Stimulated activated memory B cell treated with anti-CD40 and anti-IgM and Interleukin-4, amounts not matched to agents 10 μg/mL and 1 μg/mL and 100 μg/mL, for 72 hours (primary cell): ENCODE data around the gene MICAL2.

Experiments
- ATAC-seq: fragments of 150-1000 bp; cut with Tn5 transposase; 2 replicates; pipeline ENCODE4 v1.10.0; 2021
- H3K27ac Mint-ChIP-seq: one replicate; pipeline ENCODE4 v1.8.0; 2022; ENCODE audit warnings: mild to moderate bottlenecking, mixed read lengths
- H3K27me3 Mint-ChIP-seq: one replicate; pipeline ENCODE4 v1.8.0; 2022; ENCODE audit warnings: mixed read lengths
- H3K36me3 Mint-ChIP-seq: one replicate; pipeline ENCODE4 v1.8.0; 2022; ENCODE audit warnings: mixed read lengths
- H3K4me1 Mint-ChIP-seq: one replicate; pipeline ENCODE4 v1.8.0; 2022; ENCODE audit warnings: mixed read lengths
- H3K4me3 Mint-ChIP-seq: one replicate; pipeline ENCODE4 v1.8.0; 2022; ENCODE audit warnings: mild to moderate bottlenecking, moderate library complexity, mixed read lengths
- H3K9me3 Mint-ChIP-seq: one replicate; pipeline ENCODE4 v1.8.0; 2022; ENCODE audit warnings: mixed read lengths

MICAL2 gene

DNA sequence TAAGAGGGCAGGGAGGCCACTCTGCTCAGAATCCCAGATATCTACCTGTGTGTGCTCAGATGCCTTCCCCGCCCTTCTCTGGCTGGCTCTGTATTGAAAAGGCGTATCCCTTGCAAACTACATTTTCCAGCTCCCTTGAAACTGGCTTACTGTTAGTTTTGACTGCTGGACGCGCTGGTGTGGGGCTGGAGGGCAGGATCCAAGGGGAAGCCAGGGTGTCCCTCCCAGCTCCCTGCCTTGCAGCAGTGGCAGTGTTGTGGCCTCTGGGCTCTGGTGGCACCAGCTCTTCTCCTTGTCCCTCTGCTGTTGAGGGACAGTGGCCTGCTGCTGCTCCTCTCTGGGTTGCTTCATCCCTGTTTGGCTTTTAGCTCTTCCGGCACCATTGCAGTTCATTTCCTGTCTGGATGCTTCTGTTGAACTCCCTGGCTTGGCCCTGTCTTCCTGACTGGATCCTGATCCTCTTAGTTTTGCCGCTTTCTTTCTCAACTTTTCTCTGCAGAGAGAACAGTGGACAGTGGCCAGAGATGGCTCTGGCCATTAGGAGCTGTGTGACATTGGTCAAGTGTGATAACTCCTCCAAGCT, 159.9 kb downstream of the MICAL2 start:
- Mint-ChIP-seq H3K4me1 (no peaks in the 10 kb centered on the region), H3K27me3 (peaks cover 8% of the 10 kb centered on the region), H3K9me3 (no peaks in the 10 kb centered on the region), H3K36me3 (no peaks in the 10 kb centered on the region), H3K4me3 (no peak overlapping the region), H3K27ac (no peak overlapping the region)
- no peak for ATAC-seq

DNA sequence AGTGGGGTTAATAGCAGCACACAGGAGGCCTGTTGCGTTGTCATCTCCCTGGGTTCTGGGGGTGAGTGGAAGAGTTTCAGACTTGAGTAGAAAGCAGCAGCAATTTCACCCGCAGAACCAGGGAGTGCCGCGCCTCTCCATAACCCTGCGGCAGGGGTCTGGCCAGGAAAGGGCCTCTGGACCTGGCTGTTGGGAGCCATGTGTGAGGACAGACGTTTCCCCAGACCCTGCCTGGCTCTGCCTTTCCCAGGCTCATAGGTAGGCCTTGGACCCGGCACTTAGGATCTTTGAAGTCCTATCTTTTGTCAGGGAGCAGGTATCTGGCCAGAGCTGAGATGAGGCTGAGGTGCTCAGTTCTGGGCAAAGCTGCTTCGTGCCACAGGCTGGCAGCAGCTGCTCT, 160.4 kb downstream of the MICAL2 start:
- Mint-ChIP-seq H3K27ac (no peak overlapping the region), H3K4me1 (no peaks in the 10 kb centered on the region), H3K9me3 (no peaks in the 10 kb centered on the region), H3K36me3 (no peaks in the 10 kb centered on the region), H3K27me3 (peaks cover 8% of the 10 kb centered on the region), H3K4me3 (no peak overlapping the region)
- no peak for ATAC-seq

DNA sequence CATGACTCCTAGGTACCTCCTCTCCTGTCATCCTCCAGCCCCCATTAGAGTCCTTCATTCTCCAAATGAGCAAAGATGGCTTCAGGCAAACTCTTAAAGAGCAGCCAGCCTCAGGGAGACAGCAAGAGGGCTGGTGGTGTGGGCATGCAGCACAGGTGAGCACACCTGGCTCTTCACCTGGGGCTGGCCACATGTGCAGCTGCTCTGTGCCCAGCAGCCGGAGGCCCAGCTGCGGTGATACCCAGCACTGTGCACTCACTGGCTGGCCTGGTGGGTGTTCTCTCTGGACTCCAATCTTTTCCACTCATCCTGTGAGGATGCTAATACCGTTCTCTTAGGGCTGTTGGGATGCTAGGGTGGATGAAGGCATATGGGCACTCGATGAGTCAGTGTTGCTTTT, 160.9 kb downstream of the MICAL2 start:
- Mint-ChIP-seq H3K27me3 (peaks cover 8% of the 10 kb centered on the region), H3K4me1 (no peaks in the 10 kb centered on the region), H3K27ac (no peak overlapping the region), H3K36me3 (no peaks in the 10 kb centered on the region), H3K4me3 (no peak overlapping the region), H3K9me3 (no peaks in the 10 kb centered on the region)
- ATAC-seq: no peak

DNA sequence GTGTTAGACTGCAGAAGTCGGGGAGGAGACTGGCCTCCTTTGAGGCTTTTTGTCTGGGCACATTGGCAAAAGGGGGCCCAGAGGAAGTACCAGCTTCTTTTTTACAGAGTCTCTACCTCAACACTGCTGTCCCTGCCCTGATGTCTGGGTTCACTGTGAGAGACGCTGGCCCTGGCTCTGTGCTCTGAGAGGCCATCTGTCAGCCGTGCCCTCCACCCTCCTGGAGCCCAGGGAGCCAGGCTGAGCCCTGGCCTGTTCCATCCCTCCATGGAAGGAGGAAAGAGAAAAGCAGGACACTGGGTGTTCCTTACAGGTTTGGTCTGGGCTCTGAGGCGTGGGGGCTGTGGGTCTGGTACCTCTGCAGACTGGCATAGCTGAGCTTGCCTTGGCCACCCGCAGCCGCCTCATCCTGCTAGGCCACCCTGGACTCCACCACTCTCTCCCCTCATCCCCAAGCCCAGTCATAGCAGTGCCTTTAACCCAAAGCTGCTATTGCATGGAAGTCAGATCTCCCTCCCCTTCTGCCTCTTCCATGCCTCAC, 161.5 kb downstream of the MICAL2 start:
- peaks cover 8% of the 10 kb centered on the region for H3K27me3 Mint-ChIP-seq
- no peak for ATAC-seq
- H3K9me3 Mint-ChIP-seq: no peaks in the 10 kb centered on the region
- H3K4me1 Mint-ChIP-seq: no peaks in the 10 kb centered on the region
- no peak overlapping the region for H3K4me3 Mint-ChIP-seq
- no peak overlapping the region for H3K27ac Mint-ChIP-seq
- no peaks in the 10 kb centered on the region for H3K36me3 Mint-ChIP-seq

DNA sequence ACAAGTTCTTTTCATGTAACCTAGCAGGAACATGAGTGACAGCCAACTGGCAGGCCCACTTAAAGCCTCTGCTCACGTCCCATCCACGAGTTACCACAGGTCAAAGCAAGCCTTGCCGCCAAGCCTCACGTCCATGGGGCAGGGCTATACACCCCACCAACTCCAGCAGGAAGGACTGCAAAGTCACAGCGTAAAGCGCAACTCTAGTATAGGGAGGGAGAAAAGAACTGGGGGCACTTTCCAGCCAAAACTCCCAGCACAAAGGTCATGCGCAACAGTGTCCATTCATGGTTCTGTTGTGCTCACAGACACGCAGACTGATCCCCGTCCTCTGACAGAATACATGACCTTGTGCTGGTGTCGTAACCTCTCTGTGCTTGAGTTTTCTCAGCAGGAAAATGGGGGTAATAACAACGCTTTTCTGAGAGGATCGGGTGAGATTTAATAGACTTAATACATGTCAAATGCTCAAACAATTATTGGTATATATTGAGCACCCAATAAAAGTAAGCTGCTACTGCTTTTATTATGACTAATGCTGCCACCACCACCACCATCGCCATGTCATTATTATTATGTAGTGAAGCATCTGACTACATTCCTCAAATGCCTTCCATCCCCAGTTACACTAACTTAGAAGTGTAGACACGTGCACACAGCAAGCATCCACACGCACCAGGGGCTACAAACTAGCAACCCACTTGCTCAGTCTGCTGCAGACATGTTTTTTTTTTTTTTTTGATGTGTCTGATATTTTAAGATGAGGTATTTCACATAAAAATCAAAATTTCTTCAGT, 162.6 kb downstream of the MICAL2 start:
- Mint-ChIP-seq H3K36me3 (no peaks in the 10 kb centered on the region), H3K27ac (no peak overlapping the region), H3K4me3 (no peak overlapping the region), H3K4me1 (no peaks in the 10 kb centered on the region), H3K9me3 (no peaks in the 10 kb centered on the region), H3K27me3 (no peaks in the 10 kb centered on the region)
- ATAC-seq: no peak

DNA sequence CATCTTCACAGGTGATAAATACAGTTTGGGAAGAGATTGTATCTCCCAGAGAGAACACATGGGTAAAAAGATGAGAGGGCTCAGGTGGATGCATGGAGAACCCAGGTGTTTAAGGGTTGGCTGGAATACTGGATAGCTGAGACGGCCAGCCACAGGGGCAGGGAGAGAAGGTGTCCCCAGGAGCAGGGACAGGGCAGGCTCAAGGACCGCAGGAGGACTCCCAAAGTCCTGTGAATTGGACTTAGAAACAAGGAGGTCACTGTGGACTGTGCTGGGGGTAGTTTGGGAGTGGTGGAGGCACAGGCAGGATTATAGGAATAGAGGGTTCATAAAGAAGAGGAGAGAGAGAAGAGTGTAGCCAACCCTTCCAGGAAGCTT, 163.2 kb downstream of the MICAL2 start:
- Mint-ChIP-seq H3K27ac (no peak overlapping the region), H3K36me3 (no peaks in the 10 kb centered on the region), H3K9me3 (no peaks in the 10 kb centered on the region), H3K4me3 (no peak overlapping the region), H3K27me3 (no peaks in the 10 kb centered on the region), H3K4me1 (no peaks in the 10 kb centered on the region)
- ATAC-seq: no peak

DNA sequence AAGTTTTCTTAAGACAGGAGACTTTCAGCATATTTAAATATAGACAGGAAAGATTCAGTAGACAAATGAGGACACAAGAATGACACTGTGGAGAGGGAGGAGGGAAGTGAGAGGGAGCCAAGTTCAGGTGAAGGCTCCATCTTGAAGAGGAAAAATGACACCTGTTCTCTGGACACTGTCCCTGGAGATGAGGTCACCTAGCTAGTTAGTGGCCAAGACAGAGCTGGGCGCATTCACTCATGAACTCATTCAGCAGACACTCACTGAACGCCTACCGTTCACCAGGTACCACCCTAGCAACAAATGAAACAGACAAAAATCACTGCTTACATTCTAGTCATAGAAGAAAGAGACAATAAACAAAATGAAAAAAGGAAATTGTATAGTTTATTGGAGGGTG, 163.7 kb downstream of the MICAL2 start:
- Mint-ChIP-seq H3K9me3 (no peaks in the 10 kb centered on the region), H3K4me3 (no peak overlapping the region), H3K27ac (no peak overlapping the region), H3K36me3 (no peaks in the 10 kb centered on the region), H3K4me1 (no peaks in the 10 kb centered on the region), H3K27me3 (no peaks in the 10 kb centered on the region)
- no peak for ATAC-seq

DNA sequence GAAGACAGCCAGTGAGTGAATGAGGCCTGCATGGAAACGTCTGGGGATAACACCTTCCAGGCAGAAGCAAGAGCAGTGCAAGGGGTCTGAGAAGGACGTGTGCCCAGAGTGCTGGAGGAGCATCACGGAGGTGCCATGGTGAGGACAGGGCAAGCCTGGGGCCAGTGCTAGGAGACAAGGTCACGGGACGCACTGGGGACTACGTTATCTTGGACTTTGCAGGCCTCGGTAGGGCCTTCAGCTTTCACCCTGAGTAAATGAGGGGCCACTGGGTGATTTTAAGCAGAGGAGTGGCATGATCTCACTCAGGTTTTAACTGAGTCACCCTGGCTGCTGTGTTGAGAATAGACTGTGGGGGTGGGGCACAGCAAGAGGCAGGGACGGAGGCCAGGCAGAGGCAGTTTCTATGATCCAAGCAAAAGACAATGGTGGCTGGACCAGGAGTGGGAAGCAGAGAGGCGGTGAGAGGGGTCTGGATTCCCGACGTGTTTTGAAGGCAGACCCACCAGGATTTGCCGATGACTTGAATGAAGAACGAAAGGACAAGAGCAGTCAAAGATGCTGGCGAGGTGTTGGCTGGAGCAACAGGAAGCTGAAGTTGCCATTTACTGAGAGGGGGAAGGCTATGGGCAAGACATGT, 164.3 kb downstream of the MICAL2 start:
- Mint-ChIP-seq H3K9me3 (no peaks in the 10 kb centered on the region), H3K27me3 (no peaks in the 10 kb centered on the region), H3K4me1 (no peaks in the 10 kb centered on the region), H3K4me3 (no peak overlapping the region), H3K27ac (no peak overlapping the region), H3K36me3 (no peaks in the 10 kb centered on the region)
- no peak for ATAC-seq

DNA sequence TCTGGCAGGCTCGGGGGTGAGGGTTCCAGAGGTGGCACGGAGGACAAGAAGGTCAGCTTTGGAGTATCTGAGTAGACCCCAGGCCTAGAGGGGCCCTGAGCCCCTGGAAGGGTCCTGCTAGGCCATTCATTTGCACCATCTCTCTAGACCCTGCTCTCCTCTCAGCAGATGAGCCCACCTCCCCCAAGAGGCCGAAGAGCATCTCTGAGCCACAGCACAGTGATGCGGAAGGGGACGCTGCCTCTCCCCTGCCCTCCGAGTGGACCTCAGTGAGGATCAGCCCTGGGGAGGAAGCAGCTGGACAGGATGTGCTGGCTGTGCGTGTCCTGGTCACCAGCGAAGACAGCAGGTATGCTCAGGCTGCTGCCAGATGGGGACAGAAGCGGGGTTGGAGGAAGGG, 165.4 kb downstream of the MICAL2 start:
- Mint-ChIP-seq H3K9me3 (no peaks in the 10 kb centered on the region), H3K27me3 (no peaks in the 10 kb centered on the region), H3K4me1 (no peaks in the 10 kb centered on the region), H3K27ac (no peak overlapping the region), H3K36me3 (no peaks in the 10 kb centered on the region), H3K4me3 (no peak overlapping the region)
- ATAC-seq: no peak

DNA sequence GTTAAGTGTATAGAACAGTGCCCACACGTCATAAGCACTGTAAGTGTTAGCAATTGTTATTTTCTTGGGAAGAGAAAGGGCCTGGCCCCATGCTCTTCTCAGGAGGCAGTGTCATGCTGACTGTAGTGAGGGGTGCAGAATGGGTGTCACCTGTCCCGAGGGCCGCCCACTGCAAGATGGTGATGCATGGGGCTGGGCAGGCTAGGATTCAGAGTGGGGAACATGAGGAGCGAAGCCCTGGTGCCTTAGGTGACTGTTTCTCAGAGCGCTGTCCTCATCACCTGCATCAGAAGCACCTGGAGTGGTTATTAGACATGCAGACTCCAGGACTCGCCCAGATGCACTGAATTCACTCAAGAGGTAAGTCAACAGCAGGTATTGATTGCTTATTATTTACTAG, 166.0 kb downstream of the MICAL2 start:
- no peaks in the 10 kb centered on the region for H3K9me3 Mint-ChIP-seq
- H3K36me3 Mint-ChIP-seq: no peaks in the 10 kb centered on the region
- H3K4me1 Mint-ChIP-seq: no peaks in the 10 kb centered on the region
- H3K4me3 Mint-ChIP-seq: no peak overlapping the region
- no peak overlapping the region for H3K27ac Mint-ChIP-seq
- ATAC-seq: no peak
- no peaks in the 10 kb centered on the region for H3K27me3 Mint-ChIP-seq

DNA sequence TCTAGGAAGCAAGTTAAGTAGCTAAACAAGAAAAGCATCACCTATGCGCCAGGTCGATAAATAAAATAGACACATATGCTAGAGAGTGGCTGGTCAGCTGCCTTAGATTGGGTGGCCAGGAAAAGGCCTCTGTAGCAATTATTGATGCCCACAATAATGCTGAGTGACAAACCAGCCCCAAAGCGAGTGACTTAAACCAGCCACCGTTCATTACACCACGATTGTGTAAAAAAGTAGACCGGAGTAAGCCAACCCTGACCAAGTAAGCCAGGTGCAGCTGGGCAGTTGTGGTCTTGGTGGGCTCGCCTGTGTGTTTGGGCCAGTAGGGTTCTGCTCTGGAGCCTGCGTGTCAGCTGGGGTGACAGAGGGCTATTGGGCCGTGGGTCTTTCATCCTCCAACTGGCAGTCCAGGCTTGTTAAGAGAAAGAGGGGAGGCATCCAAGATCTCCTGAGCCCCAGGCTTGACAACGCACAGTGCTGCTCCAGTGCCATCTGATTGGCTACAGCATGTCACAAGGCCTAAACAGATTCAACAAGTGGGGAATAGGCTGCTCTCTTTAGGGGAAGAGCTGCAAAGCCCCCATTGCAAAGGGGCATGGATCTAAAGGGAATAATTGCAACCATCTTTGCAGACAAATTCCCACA, 166.6 kb downstream of the MICAL2 start:
- H3K9me3 Mint-ChIP-seq: no peaks in the 10 kb centered on the region
- H3K36me3 Mint-ChIP-seq: no peaks in the 10 kb centered on the region
- H3K4me1 Mint-ChIP-seq: no peaks in the 10 kb centered on the region
- H3K4me3 Mint-ChIP-seq: no peak overlapping the region
- H3K27ac Mint-ChIP-seq: no peak overlapping the region
- no peak for ATAC-seq
- no peaks in the 10 kb centered on the region for H3K27me3 Mint-ChIP-seq

DNA sequence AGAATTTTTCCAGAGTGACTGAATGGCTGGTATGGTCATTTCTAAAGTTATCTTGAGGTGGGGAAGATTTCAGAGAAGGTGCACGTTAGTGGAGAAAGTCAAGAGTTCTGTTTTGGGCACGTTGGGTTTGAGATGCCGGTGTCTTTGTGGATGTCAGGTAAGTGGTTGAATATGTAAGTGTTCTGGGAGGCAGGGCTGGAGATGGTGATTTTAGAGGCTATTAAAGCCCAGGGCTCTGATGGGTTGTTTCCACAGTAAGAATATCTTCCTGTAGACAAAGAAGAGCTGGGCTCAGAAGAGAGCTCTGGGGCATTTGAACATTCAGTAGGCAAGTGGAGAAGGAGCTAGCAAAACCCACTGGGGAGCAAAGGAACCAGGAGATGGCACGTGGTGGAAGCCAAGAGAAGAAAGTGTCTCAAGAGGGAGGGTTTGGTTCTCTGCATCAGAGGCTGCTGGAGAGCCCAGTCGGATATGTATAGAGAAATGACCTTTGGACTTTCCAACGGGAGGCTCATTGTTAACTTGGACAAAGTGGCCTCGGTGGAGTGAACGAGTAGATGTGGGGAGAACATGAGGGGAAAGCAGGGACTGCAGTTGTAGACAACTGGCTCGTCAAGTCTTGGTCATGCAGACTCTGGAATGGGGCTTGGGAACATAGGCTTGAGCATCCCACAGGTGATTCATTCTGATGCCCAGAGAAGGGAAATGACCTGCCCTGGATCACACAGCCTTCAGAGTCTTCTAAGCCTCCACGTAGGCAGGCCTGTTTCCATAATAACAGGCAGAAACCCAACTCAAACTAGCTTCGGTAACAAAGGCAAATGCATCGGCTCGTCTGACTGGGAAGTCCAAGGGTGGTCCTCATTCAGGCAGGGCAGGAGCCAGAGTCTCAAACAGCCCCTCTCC, 168.6 kb downstream of the MICAL2 start:
- ATAC-seq: no peak
- Mint-ChIP-seq H3K4me3 (no peak overlapping the region), H3K27me3 (no peaks in the 10 kb centered on the region), H3K36me3 (no peaks in the 10 kb centered on the region), H3K4me1 (no peaks in the 10 kb centered on the region), H3K27ac (no peak overlapping the region), H3K9me3 (no peaks in the 10 kb centered on the region)

DNA sequence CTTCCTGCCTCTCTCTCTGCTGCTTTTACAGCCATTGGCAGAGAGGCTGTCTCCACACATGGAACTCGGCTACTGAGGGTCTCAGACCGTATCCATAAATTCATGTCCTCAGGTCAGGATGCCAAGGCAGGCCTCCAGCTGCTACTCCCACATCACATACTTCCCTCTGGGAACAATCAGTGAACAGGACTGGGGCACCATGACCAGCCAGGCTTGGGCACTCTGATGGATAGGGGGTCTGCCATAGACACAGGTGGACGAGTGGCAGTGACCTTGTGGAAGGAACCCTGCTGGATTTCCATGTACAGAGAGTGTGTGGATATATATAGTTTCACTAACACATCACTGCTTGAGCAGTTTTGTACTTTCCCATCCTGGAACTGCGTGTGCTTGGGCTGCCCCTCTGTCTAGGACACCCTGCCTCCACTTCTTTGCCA, 169.3 kb downstream of the MICAL2 start:
- Mint-ChIP-seq H3K27me3 (no peaks in the 10 kb centered on the region), H3K4me3 (no peak overlapping the region), H3K27ac (no peak overlapping the region), H3K36me3 (no peaks in the 10 kb centered on the region), H3K9me3 (no peaks in the 10 kb centered on the region), H3K4me1 (no peaks in the 10 kb centered on the region)
- ATAC-seq: no peak

DNA sequence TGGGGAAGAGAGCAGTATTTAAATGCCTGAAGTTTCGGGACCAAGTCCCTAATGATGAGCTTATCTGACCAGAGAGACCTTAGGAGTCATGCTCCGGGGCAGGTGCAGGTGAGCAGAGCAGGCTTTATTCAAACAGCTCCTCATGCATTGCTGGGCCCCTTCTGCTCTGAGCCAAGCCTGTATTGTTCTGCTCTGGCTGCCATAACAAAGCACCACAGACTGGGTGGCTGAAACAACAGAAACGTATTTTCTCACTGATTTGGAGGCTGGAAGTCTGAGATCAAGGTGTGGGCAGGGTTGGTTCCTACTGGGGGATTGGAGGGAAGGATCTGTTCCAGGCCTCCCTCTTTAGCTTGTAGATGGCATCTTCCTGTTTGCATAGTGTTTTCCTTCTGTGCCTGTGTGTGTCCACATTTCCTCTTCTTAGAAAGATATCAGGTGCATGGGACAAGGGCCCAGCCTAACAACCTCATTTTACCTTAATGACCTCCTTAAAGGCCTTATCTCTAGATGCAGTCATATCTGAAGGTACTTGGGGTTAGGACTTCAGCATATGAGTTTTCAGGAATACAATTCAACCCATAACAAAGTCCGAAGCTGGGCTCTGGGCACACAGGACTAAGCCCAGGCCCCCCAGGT, 169.9 kb downstream of the MICAL2 start:
- no peaks in the 10 kb centered on the region for H3K9me3 Mint-ChIP-seq
- H3K36me3 Mint-ChIP-seq: no peaks in the 10 kb centered on the region
- no peak overlapping the region for H3K4me3 Mint-ChIP-seq
- no peaks in the 10 kb centered on the region for H3K4me1 Mint-ChIP-seq
- H3K27me3 Mint-ChIP-seq: no peaks in the 10 kb centered on the region
- ATAC-seq: no peak
- H3K27ac Mint-ChIP-seq: no peak overlapping the region
